WTC11 (cell line): Measurements from ENCODE around the gene GALR2. TPM values are rescaled to one million over a fixed set of nuclear protein-coding genes. Genes with fewer than 3 reads are reported as not detected.

Experiments used
- ATAC-seq: fragments of 200-7000 bp; cut with Tn5 transposase; 2 replicates; pipeline ENCODE4 v1.10.0; 2021; ENCODE audit warnings: mild to moderate bottlenecking, moderate library complexity
- CTCF ChIA-PET: fragments of 300-600 bp; sonication (Branson Sonifier 250); formaldehyde crosslinking; loops from one replicate; lab custom pipeline; 2021; ENCODE audit warnings: antibody characterized with exemption; lab: Charles Lee
- POLR2A ChIA-PET: fragments of 350-600 bp; sonication (Branson Sonifier 250); formaldehyde crosslinking; loops from one replicate; lab custom pipeline; 2021; ENCODE audit warnings: antibody characterized with exemption; lab: Charles Lee
- DNase-seq: peaks from one replicate; pipeline ENCODE4 v3.0.0; 2021; ENCODE audit warnings: low spot score
- H3K27ac Mint-ChIP-seq: 2 replicates; pipeline ENCODE4 v1.8.0; 2021; ENCODE audit warnings: mixed read lengths
- H3K27me3 Mint-ChIP-seq: 2 replicates; pipeline ENCODE4 v1.8.0; 2021; ENCODE audit warnings: low read depth, mild to moderate bottlenecking, moderate library complexity, mixed read lengths
- H3K36me3 Mint-ChIP-seq: 2 replicates; pipeline ENCODE4 v1.8.0; 2021; ENCODE audit warnings: mixed read lengths
- H3K4me1 Mint-ChIP-seq: 2 replicates; pipeline ENCODE4 v1.8.0; 2022; ENCODE audit warnings: mixed read lengths
- H3K4me3 Mint-ChIP-seq: 2 replicates; pipeline ENCODE4 v1.8.0; 2021; ENCODE audit warnings: mild to moderate bottlenecking, moderate library complexity, mixed read lengths
- H3K9me3 Mint-ChIP-seq: 2 replicates; pipeline ENCODE4 v1.8.0; 2021; ENCODE audit warnings: mixed read lengths
- CREB1 ChIP-seq: sonication (generic); formaldehyde crosslinking; IDR thresholded peaks from 2 replicates; pipeline ENCODE4 v1.8.0; 2023; ENCODE audit warnings: mild to moderate bottlenecking, missing genetic modification reagents
- E2F1 ChIP-seq: sonication (generic); formaldehyde crosslinking; IDR thresholded peaks from 2 replicates; pipeline ENCODE4 v1.8.0; 2022; ENCODE audit warnings: mild to moderate bottlenecking, missing genetic modification reagents
- E2F5 ChIP-seq: sonication (generic); formaldehyde crosslinking; IDR thresholded peaks from 2 replicates; pipeline ENCODE4 v1.8.1; 2022; ENCODE audit warnings: mild to moderate bottlenecking, moderate library complexity, missing genetic modification reagents
- ERG ChIP-seq: fragments of 250-450 bp; sonication (Bioruptor Pico); IDR thresholded peaks from 2 replicates; pipeline ENCODE4 v1.8.0; 2021; ENCODE audit warnings: mild to moderate bottlenecking
- FOXJ3 ChIP-seq: sonication (generic); formaldehyde crosslinking; IDR thresholded peaks from 2 replicates; pipeline ENCODE4 v1.9.0; 2021; ENCODE audit warnings: missing genetic modification reagents, mild to moderate bottlenecking, borderline replicate concordance
- GABPB1 ChIP-seq: sonication (generic); formaldehyde crosslinking; IDR thresholded peaks from 2 replicates; pipeline ENCODE4 v1.8.1; 2023; ENCODE audit warnings: mild to moderate bottlenecking, missing genetic modification reagents
- HMGA2 ChIP-seq: fragments of 250-450 bp; sonication (Bioruptor Pico); IDR thresholded peaks from 2 replicates; pipeline ENCODE4 v1.4.0; 2021; ENCODE audit warnings: mild to moderate bottlenecking, moderate library complexity
- IRF1 ChIP-seq: sonication (generic); formaldehyde crosslinking; IDR thresholded peaks from 2 replicates; pipeline ENCODE4 v1.8.0; 2023; ENCODE audit warnings: missing genetic modification reagents
- JUN ChIP-seq: sonication (generic); formaldehyde crosslinking; IDR thresholded peaks from 2 replicates; pipeline ENCODE4 v1.8.0; 2023; ENCODE audit warnings: mild to moderate bottlenecking, missing genetic modification reagents
- MAX ChIP-seq: sonication (generic); formaldehyde crosslinking; IDR thresholded peaks from 2 replicates; pipeline ENCODE4 v1.8.0; 2022; ENCODE audit warnings: mild to moderate bottlenecking, missing genetic modification reagents
- NFATC4 ChIP-seq: fragments of 250-450 bp; sonication (Bioruptor Pico); IDR thresholded peaks from 2 replicates; pipeline ENCODE4 v1.9.0; 2021; ENCODE audit warnings: mild to moderate bottlenecking
- NFYB ChIP-seq: sonication (generic); formaldehyde crosslinking; conservative IDR thresholded peaks from 2 replicates; pipeline ENCODE4 v1.8.0; 2022; ENCODE audit warnings: low read depth, missing genetic modification reagents
- SOX15 ChIP-seq: fragments of 250-450 bp; sonication (Bioruptor Pico); IDR thresholded peaks from 2 replicates; pipeline ENCODE4 v1.9.0; 2021; ENCODE audit warnings: mild to moderate bottlenecking
- SP1 ChIP-seq: sonication (generic); formaldehyde crosslinking; conservative IDR thresholded peaks from 2 replicates; pipeline ENCODE4 v1.8.1; 2022; ENCODE audit warnings: missing genetic modification reagents
- TEAD4 ChIP-seq: sonication (generic); formaldehyde crosslinking; IDR thresholded peaks from 2 replicates; pipeline ENCODE4 v1.8.0; 2022; ENCODE audit warnings: mild to moderate bottlenecking, missing genetic modification reagents
- USF2 ChIP-seq: sonication (generic); formaldehyde crosslinking; IDR thresholded peaks from 2 replicates; pipeline ENCODE4 v1.8.1; 2023; ENCODE audit warnings: mild to moderate bottlenecking, missing genetic modification reagents, moderate library complexity
- ZBTB21 ChIP-seq: sonication (generic); formaldehyde crosslinking; IDR thresholded peaks from 2 replicates; pipeline ENCODE4 v1.8.1; 2023; ENCODE audit warnings: mild to moderate bottlenecking, missing genetic modification reagents, borderline replicate concordance
- ZNF232 ChIP-seq: sonication (generic); formaldehyde crosslinking; IDR thresholded peaks from 2 replicates; pipeline ENCODE4 v1.8.0; 2022; ENCODE audit warnings: mild to moderate bottlenecking, missing genetic modification reagents
- ZNF396 ChIP-seq: fragments of 250-450 bp; sonication (Bioruptor Pico); IDR thresholded peaks from 2 replicates; pipeline ENCODE4 v1.8.0; 2021; ENCODE audit warnings: mild to moderate bottlenecking, moderate library complexity, borderline replicate concordance
- ZNF532 ChIP-seq: fragments of 250-450 bp; sonication (Bioruptor Pico); IDR thresholded peaks from 2 replicates; pipeline ENCODE4 v1.9.0; 2021; ENCODE audit warnings: mild to moderate bottlenecking, borderline replicate concordance
- total RNA-seq: library from RNA; stranded (reverse); gene quantifications from 3 replicates; pipeline ENCODE4 v1.2.3, GENCODE V29; 2021

GALR2 gene
- total RNA-seq, 1 experiment from 2014 or later: 2.9 TPM

- peaks cover 27% of the 10 kb centered on the region for H3K36me3 Mint-ChIP-seq
- H3K27ac Mint-ChIP-seq: no peak overlapping the region
- H3K4me1 Mint-ChIP-seq: peaks cover 25% of the 10 kb centered on the region
- peaks cover 11% of the 10 kb centered on the region for H3K27me3 Mint-ChIP-seq
- ChIA-PET CTCF (interaction anchor here (0.9 to 1.7 kb wide), 2 partner anchors 9 to 178 kb away, joined by 3 to 5 read pairs; partner anchors contain the start of gene GALR2), POLR2A (no interaction called here)
- H3K4me3 Mint-ChIP-seq: no peak overlapping the region
- DNase-seq (no peak), ATAC-seq (no peak)
- no peak for TF ChIP-seq ERG (CRISPR knock-in tag)
- no peak for TF ChIP-seq NFATC4 (CRISPR knock-in tag)
- TF ChIP-seq E2F5: no peak
- TF ChIP-seq GABPB1 (CRISPR knock-in tag): no peak
- no peak for TF ChIP-seq ZNF532 (CRISPR knock-in tag)
- TF ChIP-seq HMGA2 (CRISPR knock-in tag): no peak
- no peak for TF ChIP-seq E2F1 (CRISPR knock-in tag)
- no peaks in the 10 kb centered on the region for H3K9me3 Mint-ChIP-seq
Observed at GRCh38 chr17:76083536-76084182, 9.1 kb downstream of the GALR2 start.

- ATAC-seq: no peak
- CTCF ChIA-PET: interaction anchor here (0.6 kb wide), 1 partner anchor 267 kb away, joined by 3 read pairs; no protein-coding TSS in a partner anchor
- Mint-ChIP-seq H3K4me3 (no peak overlapping the region), H3K4me1 (peaks cover 12% of the 10 kb centered on the region), H3K36me3 (peaks cover 34% of the 10 kb centered on the region), H3K27me3 (no peaks in the 10 kb centered on the region), H3K27ac (no peak overlapping the region), H3K9me3 (no peaks in the 10 kb centered on the region)
- TF ChIP-seq JUN (CRISPR knock-in tag) (no peak), IRF1 (CRISPR knock-in tag) (no peak), FOXJ3 (CRISPR knock-in tag) (no peak), TEAD4 (CRISPR knock-in tag) (no peak), ZNF232 (no peak), MAX (no peak), ZNF396 (no peak), E2F1 (CRISPR knock-in tag) (no peak), ZBTB21 (CRISPR knock-in tag) (no peak), USF2 (no peak), CREB1 (CRISPR knock-in tag) (no peak), NFYB (CRISPR knock-in tag) (no peak), SP1 (CRISPR knock-in tag) (no peak), SOX15 (CRISPR knock-in tag) (no peak)
- POLR2A ChIA-PET: no interaction called here
- no peak for DNase-seq
Observed at GRCh38 chr17:76085066-76085730, 10.6 kb downstream of the GALR2 start.
